ENCODE results near the gene GRM8. TPM values are rescaled to one million over a fixed set of nuclear protein-coding genes. Genes with fewer than 3 reads are reported as not detected.
A peak's percentile ranks its signal among the peaks of the same experiment; 100 is the strongest.

Gene GRM8
- total RNA-seq, 1 experiment from 2014 or later: not detected

DNA sequence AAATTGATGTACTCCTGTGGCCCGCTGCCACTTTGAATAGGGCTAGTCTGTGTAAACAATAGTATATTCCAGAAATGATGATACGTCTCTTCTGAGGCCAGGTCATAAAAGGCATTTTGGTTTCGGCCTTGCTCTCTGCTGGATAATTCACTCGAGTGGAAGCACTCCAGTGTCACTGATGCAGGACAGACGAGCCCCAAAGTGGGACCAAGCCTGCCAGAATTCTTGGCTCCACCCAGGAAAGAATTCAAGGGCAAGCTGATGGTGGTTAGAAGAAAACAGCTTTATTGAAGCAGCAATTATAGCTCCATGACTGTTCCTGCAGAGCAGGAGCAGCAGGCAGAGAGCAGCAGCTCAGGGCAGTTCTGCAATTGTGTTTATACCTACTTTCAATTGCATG, 717.6 kb downstream of the GRM8 start:
- ChIA-PET POLR2A (ENCODE audit: unreplicated experiment) (no interaction called here), CTCF (no interaction called here)
- no peaks in the 10 kb centered on the region for H3K36me3 ChIP-seq (ENCODE audit: low read depth, low read length)
- H4K20me1 ChIP-seq (ENCODE audit: low read length): no peaks in the 10 kb centered on the region
- no peaks in the 10 kb centered on the region for H3K79me2 ChIP-seq (ENCODE audit: low read length)
- no peaks in the 10 kb centered on the region for H3K4me1 ChIP-seq (ENCODE audit: insufficient read depth, low read length)
- no peaks in the 10 kb centered on the region for H3K9me3 ChIP-seq (ENCODE audit: low read length)
- TF ChIP-seq, protein P1, sequence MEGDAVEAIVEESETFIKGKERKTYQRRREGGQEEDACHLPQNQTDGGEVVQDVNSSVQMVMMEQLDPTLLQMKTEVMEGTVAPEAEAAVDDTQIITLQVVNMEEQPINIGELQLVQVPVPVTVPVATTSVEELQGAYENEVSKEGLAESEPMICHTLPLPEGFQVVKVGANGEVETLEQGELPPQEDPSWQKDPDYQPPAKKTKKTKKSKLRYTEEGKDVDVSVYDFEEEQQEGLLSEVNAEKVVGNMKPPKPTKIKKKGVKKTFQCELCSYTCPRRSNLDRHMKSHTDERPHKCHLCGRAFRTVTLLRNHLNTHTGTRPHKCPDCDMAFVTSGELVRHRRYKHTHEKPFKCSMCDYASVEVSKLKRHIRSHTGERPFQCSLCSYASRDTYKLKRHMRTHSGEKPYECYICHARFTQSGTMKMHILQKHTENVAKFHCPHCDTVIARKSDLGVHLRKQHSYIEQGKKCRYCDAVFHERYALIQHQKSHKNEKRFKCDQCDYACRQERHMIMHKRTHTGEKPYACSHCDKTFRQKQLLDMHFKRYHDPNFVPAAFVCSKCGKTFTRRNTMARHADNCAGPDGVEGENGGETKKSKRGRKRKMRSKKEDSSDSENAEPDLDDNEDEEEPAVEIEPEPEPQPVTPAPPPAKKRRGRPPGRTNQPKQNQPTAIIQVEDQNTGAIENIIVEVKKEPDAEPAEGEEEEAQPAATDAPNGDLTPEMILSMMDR (conservative IDR thresholded peaks at IDR 0.05; ENCODE audit: low read depth, low read length): no peak
- TF ChIP-seq EZH2 (IDR thresholded peaks at IDR 0.05; ENCODE audit: low read length, unreplicated experiment): no peak
- no peak for TF ChIP-seq EZH2phosphoT487 (IDR thresholded peaks at IDR 0.05; ENCODE audit: borderline replicate concordance, low read length)
- ATAC-seq (no peak), DNase-seq (no peak)
- no peaks in the 10 kb centered on the region for H3K9me2 ChIP-seq (replicated peaks; ENCODE audit: low read length)
- BruUV-seq (replicated peaks): no TSS peak
- no peak overlapping the region for H3K9ac ChIP-seq (ENCODE audit: low read length)
- intact Hi-C loops (cut with micrococcal nuclease): no loop called here
- H2AFZ ChIP-seq (ENCODE audit: low read length): no peak overlapping the region
- no peak overlapping the region for H3K27ac ChIP-seq (ENCODE audit: low read length)
- no peaks in the 10 kb centered on the region for H3F3A ChIP-seq (ENCODE audit: low read length, unreplicated experiment)
- H3K4me2 ChIP-seq (ENCODE audit: low read length): no peak overlapping the region
- H3K27me3 ChIP-seq (ENCODE audit: low read length): no peaks in the 10 kb centered on the region
- no peak overlapping the region for H3K4me3 ChIP-seq (ENCODE audit: low read length)

DNA sequence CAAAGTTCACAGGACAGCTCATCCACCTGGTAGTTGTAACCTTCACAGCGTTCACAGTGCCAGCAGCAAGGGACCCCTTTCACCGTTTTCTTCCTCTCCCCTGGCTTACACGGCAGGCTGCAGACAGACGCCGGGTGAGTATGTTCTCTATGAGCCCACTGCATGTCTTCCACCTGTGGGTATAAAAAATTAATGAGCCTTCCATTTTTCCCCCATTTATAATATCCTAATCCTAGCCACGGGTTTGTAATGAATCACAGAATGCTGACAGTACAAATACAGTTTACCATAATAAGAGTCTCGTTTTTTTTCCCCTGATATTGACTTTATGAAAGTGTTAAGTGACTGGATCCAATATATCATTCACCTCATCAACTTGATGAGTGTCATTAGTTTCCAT, 719.0 kb downstream of the GRM8 start:
- ATAC-seq (no peak), DNase-seq (no peak)
- Histone ChIP-seq H3K4me3 (ENCODE audit: low read length) (no peak overlapping the region), H3K36me3 (ENCODE audit: low read depth, low read length) (no peaks in the 10 kb centered on the region), H3K27ac (ENCODE audit: low read length) (no peak overlapping the region), H4K20me1 (ENCODE audit: low read length) (no peaks in the 10 kb centered on the region), H3K9me2 (replicated peaks; ENCODE audit: low read length) (no peaks in the 10 kb centered on the region), H3K9ac (ENCODE audit: low read length) (no peak overlapping the region), H3K4me2 (ENCODE audit: low read length) (no peak overlapping the region), H3F3A (ENCODE audit: low read length, unreplicated experiment) (no peaks in the 10 kb centered on the region), H2AFZ (ENCODE audit: low read length) (no peak overlapping the region), H3K79me2 (ENCODE audit: low read length) (no peaks in the 10 kb centered on the region), H3K4me1 (ENCODE audit: insufficient read depth, low read length) (no peaks in the 10 kb centered on the region), H3K9me3 (ENCODE audit: low read length) (no peaks in the 10 kb centered on the region), H3K27me3 (ENCODE audit: low read length) (no peaks in the 10 kb centered on the region)
- BruUV-seq (replicated peaks): no TSS peak
- CTCF ChIA-PET: no interaction called here
- intact Hi-C loops (cut with micrococcal nuclease): no loop called here
- TF ChIP-seq EZH2 (IDR thresholded peaks at IDR 0.05; ENCODE audit: low read length, unreplicated experiment): no peak
- TF ChIP-seq, protein P1 (conservative IDR thresholded peaks at IDR 0.05; ENCODE audit: low read depth, low read length): no peak
- TF ChIP-seq EZH2phosphoT487 (IDR thresholded peaks at IDR 0.05; ENCODE audit: borderline replicate concordance, low read length): no peak
- POLR2A ChIA-PET (ENCODE audit: unreplicated experiment): no interaction called here

DNA sequence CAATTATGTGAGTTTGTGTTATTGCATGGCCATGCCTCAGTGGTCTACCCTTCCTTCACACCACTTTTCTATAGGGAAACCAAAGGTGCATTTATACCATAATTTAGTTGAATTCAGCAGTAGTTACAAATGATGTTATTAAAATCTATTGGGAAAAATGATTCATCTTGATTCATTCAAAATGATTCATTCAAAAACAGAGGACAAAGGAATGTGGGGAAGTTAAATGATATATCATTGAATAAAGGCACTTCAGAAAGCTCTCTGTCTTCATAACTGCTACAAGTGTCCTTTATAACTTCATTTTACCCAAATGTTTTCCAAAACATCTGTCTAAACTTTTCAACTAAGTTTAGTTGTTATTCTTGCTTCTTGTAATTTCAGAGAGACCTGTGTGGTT, 722.9 kb downstream of the GRM8 start:
- ATAC-seq (peak; percentile 68), DNase-seq (peak; percentile 2)
- BruUV-seq (replicated peaks): no TSS peak
- ChIA-PET POLR2A (ENCODE audit: unreplicated experiment) (no interaction called here), CTCF (no interaction called here)
- Histone ChIP-seq H3K4me3 (ENCODE audit: low read length) (no peak overlapping the region), H3K79me2 (ENCODE audit: low read length) (no peaks in the 10 kb centered on the region), H3K9me2 (replicated peaks; ENCODE audit: low read length) (no peaks in the 10 kb centered on the region), H3F3A (ENCODE audit: low read length, unreplicated experiment) (no peaks in the 10 kb centered on the region), H3K27ac (ENCODE audit: low read length) (no peak overlapping the region), H3K27me3 (ENCODE audit: low read length) (no peaks in the 10 kb centered on the region), H3K4me1 (ENCODE audit: insufficient read depth, low read length) (no peaks in the 10 kb centered on the region), H3K9me3 (ENCODE audit: low read length) (no peaks in the 10 kb centered on the region), H3K36me3 (ENCODE audit: low read depth, low read length) (no peaks in the 10 kb centered on the region), H4K20me1 (ENCODE audit: low read length) (no peaks in the 10 kb centered on the region), H3K4me2 (ENCODE audit: low read length) (no peak overlapping the region), H3K9ac (ENCODE audit: low read length) (no peak overlapping the region), H2AFZ (ENCODE audit: low read length) (no peak overlapping the region)
- TF ChIP-seq, protein P1 (conservative IDR thresholded peaks at IDR 0.05; ENCODE audit: low read depth, low read length): no peak
- no peak for TF ChIP-seq EZH2 (IDR thresholded peaks at IDR 0.05; ENCODE audit: low read length, unreplicated experiment)
- TF ChIP-seq EZH2phosphoT487 (IDR thresholded peaks at IDR 0.05; ENCODE audit: borderline replicate concordance, low read length): no peak
- intact Hi-C loops (cut with micrococcal nuclease): loop anchor here (2.0 kb wide), 1 partner anchor 45 kb away; no protein-coding TSS in a partner anchor

Data from PC-3 (cell line).